Ishikawa (cell line): ENCODE measurements around the gene TRUB1.

Experiments used
- CREB1 ChIP-seq: IDR thresholded peaks from 2 replicates; pipeline ENCODE4 v1.6.1; 2012; ENCODE audit warnings: low read depth
- EGR1 ChIP-seq: IDR thresholded peaks from 2 replicates; pipeline ENCODE4 v1.6.1; 2012
- EP300 ChIP-seq: IDR thresholded peaks from 2 replicates; pipeline ENCODE4 v1.6.1; 2012; ENCODE audit warnings: borderline replicate concordance
- FOXM1 ChIP-seq: IDR thresholded peaks from 2 replicates; pipeline ENCODE4 v1.6.1; 2012; ENCODE audit warnings: low read depth, borderline replicate concordance
- MAX ChIP-seq: IDR thresholded peaks from 2 replicates; pipeline ENCODE4 v1.6.1; 2012
- NFIC ChIP-seq: IDR thresholded peaks from 2 replicates; pipeline ENCODE4 v1.6.1; 2012
- RAD21 ChIP-seq: IDR thresholded peaks from 2 replicates; pipeline ENCODE4 v1.6.1; 2012; ENCODE audit warnings: low read depth
- REST ChIP-seq: IDR thresholded peaks from 2 replicates; pipeline ENCODE4 v1.6.1; 2012; ENCODE audit warnings: low read depth, mild to moderate bottlenecking
- TAF1 ChIP-seq: IDR thresholded peaks from 2 replicates; pipeline ENCODE4 v1.6.1; 2012; ENCODE audit warnings: low read depth, mild to moderate bottlenecking
- TCF12 ChIP-seq: IDR thresholded peaks from 2 replicates; pipeline ENCODE4 v1.6.1; 2012; ENCODE audit warnings: low read depth
- TEAD4 ChIP-seq: IDR thresholded peaks from 2 replicates; pipeline ENCODE4 v1.6.1; 2012
- USF1 ChIP-seq: IDR thresholded peaks from 2 replicates; pipeline ENCODE4 v1.6.1; 2012
- YY1 ChIP-seq: IDR thresholded peaks from 2 replicates; pipeline ENCODE4 v1.6.1; 2012; ENCODE audit warnings: low read depth
- ZBTB7A ChIP-seq: IDR thresholded peaks from 2 replicates; pipeline ENCODE4 v1.6.1; 2012; ENCODE audit warnings: low read depth

The TRUB1 gene

GRCh38 chr10:115022733-115023132, 84.7 kb downstream of the TRUB1 start:
- TF ChIP-seq EGR1, result no peak

- TF ChIP-seq NFIC (no peak), ZBTB7A (no peak), TCF12 (no peak)
Measured at GRCh38 chr10:115023715-115024114, 85.7 kb downstream of the TRUB1 start.

- TF ChIP-seq NFIC, result no peak
- no peak for TF ChIP-seq TAF1
- TF ChIP-seq YY1, result no peak
- no peak for TF ChIP-seq TEAD4
- no peak for TF ChIP-seq EGR1
- no peak for TF ChIP-seq TCF12
- no peak for TF ChIP-seq REST
Measured at GRCh38 chr10:115024371-115024770, 86.4 kb downstream of the TRUB1 start.

GRCh38 chr10:115026056-115026745, 88.2 kb downstream of the TRUB1 start:
- TF ChIP-seq EGR1 (no peak), TAF1 (no peak), MAX (no peak), FOXM1 (no peak), REST (no peak), EP300 (no peak)

- TF ChIP-seq TEAD4 (no peak), CREB1 (no peak), RAD21 (no peak), TCF12 (no peak), ZBTB7A (no peak), NFIC (no peak), FOXM1 (no peak), USF1 (no peak), EP300 (no peak), REST (no peak), MAX (no peak), YY1 (no peak)
Measured at GRCh38 chr10:115026746-115027140, 88.7 kb downstream of the TRUB1 start.
